A549 treated with Mapracorat at 1 μM for 4 hours (cell line): ENCODE measurements around the gene MOB3C. TPM values are rescaled to one million over a fixed set of nuclear protein-coding genes. Genes with fewer than 3 reads are reported as not detected.

Source experiments
- total RNA-seq: library from RNA; stranded (reverse); fragments of 200-300 nt; extraction: Qiagen RNA extraction; gene quantifications from 5 replicates; pipeline ENCODE4 v1.2.3, GENCODE V29; 2022

The MOB3C gene
- total RNA-seq, result 3.6 to 4.3 TPM (median 3.9 TPM) in 5 replicates

DNA sequence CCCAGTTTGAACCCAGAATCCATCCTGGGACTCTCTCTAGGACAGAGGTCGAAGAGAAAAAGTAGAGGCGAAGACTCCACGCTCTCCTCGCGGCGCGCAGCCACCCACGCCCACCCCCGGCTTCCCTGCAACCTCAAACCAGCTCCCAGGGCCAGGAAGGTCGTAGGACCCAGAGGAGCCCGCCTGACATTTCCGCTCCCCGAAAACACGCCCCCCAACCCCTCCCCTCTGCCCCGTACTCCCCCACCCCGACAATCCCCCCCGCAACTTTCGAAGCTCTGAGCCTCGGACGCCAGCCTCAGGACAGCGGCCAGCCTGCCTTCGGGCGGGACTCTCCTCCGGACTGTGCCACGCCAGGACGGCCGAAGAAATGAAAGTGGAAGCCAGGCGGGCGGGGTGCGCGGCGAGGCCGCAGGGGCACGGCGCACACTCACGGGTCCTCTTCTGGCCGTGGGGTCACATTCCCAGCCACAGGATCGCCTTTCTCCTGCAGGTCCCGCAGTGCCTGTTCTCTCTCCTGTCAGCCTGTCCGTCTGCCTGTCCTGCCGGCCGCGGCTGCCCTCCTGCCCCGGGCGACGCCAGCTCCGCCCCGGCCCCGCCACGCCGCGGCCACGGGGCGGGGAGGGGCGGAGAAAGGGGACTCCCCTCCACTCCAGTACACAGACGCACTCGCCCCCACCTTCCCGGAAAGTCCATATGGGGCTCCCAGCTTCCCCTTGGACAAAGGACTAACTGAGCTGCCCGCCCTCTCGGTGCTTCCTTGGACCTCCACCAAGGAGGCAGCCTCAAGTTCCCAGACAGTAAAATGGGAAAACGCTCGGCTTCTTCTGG is at the start of gene MOB3C:
TSS of gene MOB3C (minus strand) at position 535 of the 831 bp plus-strand sequence. CDS start 3,490 bp downstream, outside the sequence.

DNA sequence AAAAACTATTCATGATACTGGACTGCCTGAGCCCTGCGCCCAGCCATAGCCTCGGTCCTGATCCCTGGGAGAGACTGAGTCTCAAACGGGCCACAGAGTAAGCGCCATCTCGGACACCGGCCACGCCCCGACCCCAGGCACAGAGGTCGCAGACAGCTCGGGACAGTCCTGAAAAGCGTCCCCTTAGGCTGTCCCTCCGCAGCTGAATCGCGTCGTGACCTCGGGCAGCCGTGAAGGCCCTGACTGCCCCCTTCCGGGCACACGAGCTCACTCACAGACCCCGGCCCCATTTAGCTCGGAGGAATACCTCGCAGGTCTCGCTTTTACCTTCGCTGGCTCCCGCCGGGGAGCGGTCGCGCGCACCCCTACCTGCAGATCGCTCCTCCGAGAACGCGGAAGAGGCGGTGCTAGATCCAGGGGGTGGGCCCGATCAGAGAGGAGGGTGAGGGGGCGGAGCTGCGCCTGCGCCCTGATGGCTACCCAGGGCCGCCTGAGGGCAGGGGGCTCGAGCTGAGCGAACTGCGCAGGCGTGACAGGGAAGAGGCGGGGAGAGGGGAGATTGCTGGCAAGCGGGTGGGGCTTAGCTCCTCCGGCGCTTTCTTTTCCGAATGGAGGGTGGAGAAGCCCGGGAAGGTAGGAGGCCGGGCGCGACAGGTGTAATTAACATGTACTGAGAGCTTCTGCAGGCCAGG is 12.6 kb downstream of the MOB3C start, which contains the start of gene MKNK1:
TSS of gene MKNK1 (minus strand) at position 411 of the 692 bp plus-strand sequence. CDS start 20,941 bp downstream, outside the sequence.

Other genes with a start within 250 kb of the MOB3C start
- 0.45 to 1.00 TPM (median 0.81 TPM) in 5 replicates for gene FAAH, start 222.5 kb downstream of the MOB3C start, total RNA-seq
- gene DMBX1, start 127.0 kb downstream of the MOB3C start, total RNA-seq, result 0.63 to 1.2 TPM (median 0.94 TPM) in 5 replicates
- gene KNCN, start 65.2 kb downstream of the MOB3C start, total RNA-seq, result not detected in 5 replicates
- 18.3 to 21.3 TPM (median 19.5 TPM) in 5 replicates for gene MKNK1, start 12.5 kb downstream of the MOB3C start, total RNA-seq
- 33.6 to 38.2 TPM (median 35.2 TPM) in 5 replicates for gene ATPAF1, start 51.6 kb upstream of the MOB3C start, total RNA-seq
- gene TEX38, start 55.0 kb upstream of the MOB3C start, total RNA-seq, result not detected in 5 replicates
- gene EFCAB14, start 102.3 kb upstream of the MOB3C start, total RNA-seq, result 21.0 to 27.8 TPM (median 27.3 TPM) in 5 replicates
- 0.16 TPM in 1 of 5 replicates, not detected in the others for gene CYP4B1, start 182.2 kb upstream of the MOB3C start, total RNA-seq